K562 (cell line): ENCODE measurements around the gene SLC25A18. TPM values are rescaled to one million over a fixed set of nuclear protein-coding genes. Genes with fewer than 3 reads are reported as not detected.
A peak's percentile ranks its signal among the peaks of the same experiment; 100 is the strongest.

Source experiments
- BRF2 ChIP-seq: IDR thresholded peaks from 3 replicates; pipeline ENCODE4 v1.6.1; 2011; ENCODE audit warnings: borderline replicate concordance, mild to moderate bottlenecking; ENCODE audit not compliant: insufficient read length, insufficient read depth
- CGGBP1 ChIP-seq: fragments of 250-450 bp; sonication (Bioruptor Pico); IDR thresholded peaks from 2 replicates; pipeline ENCODE4 v1.9.0; 2021; ENCODE audit warnings: mild to moderate bottlenecking
- DACH1 ChIP-seq: fragments of 450-650 bp; IDR thresholded peaks from 2 replicates; pipeline ENCODE4 v1.6.1; 2018; ENCODE audit not compliant: partially characterized antibody
- ELF4 ChIP-seq: fragments of 450-650 bp; formaldehyde crosslinking; IDR thresholded peaks from 2 replicates; pipeline ENCODE4 v1.4.0; 2022; ENCODE audit warnings: missing genetic modification characterization
- FOXK2 ChIP-seq, 2 experiments: fragments of 450-650 bp; IDR thresholded peaks in 1 of 2; conservative IDR thresholded peaks in 1 of 2; 2 replicates each; pipeline ENCODE4 v1.6.1; 2016; ENCODE audit warnings: low read depth in 2 of 2, mild to moderate bottlenecking in 1 of 2
- ILF3 ChIP-seq: fragments of 450-650 bp; IDR thresholded peaks from 2 replicates; pipeline ENCODE4 v1.6.1; 2018; ENCODE audit warnings: antibody characterized with exemption, mild to moderate bottlenecking, moderate library complexity, borderline replicate concordance
- KDM2B ChIP-seq: fragments of 250-450 bp; sonication (Bioruptor Pico); IDR thresholded peaks from 2 replicates; pipeline ENCODE4 v1.8.0; 2021; ENCODE audit warnings: mild to moderate bottlenecking, moderate library complexity
- KDM5B ChIP-seq: fragments of 200-600 bp; sonication (generic); IDR thresholded peaks from 2 replicates; pipeline ENCODE4 v1.6.1; 2012; ENCODE audit warnings: low read depth, mild to moderate bottlenecking, moderate library complexity, low read length, control low read depth, inconsistent platforms; ENCODE audit not compliant: insufficient replicate concordance
- MLLT1 ChIP-seq, 2 experiments: fragments of 450-650 bp; IDR thresholded peaks; 2 replicates each; pipeline ENCODE4 v1.6.1; 2016
- PHF20 ChIP-seq: fragments of 450-650 bp; IDR thresholded peaks from 2 replicates; pipeline ENCODE4 v1.6.1; 2018; ENCODE audit not compliant: partially characterized antibody
- PREB ChIP-seq: sonication (generic); formaldehyde crosslinking; IDR thresholded peaks from 2 replicates; pipeline ENCODE4 v1.8.1; 2023; ENCODE audit warnings: mild to moderate bottlenecking, missing genetic modification reagents
- RBM25 ChIP-seq: fragments of 200-400 bp; formaldehyde crosslinking; IDR thresholded peaks from 2 replicates; pipeline ENCODE4 v1.6.1; 2018; ENCODE audit warnings: low read length, low read depth, moderate library complexity; ENCODE audit not compliant: severe bottlenecking
- RUNX1 ChIP-seq: sonication (generic); IDR thresholded peaks from 2 replicates; pipeline ENCODE4 v1.6.1; 2016; ENCODE audit warnings: antibody characterized with exemption, low read depth
- SAFB ChIP-seq: fragments of 200-400 bp; formaldehyde crosslinking; IDR thresholded peaks from 2 replicates; pipeline ENCODE4 v1.6.1; 2017; ENCODE audit warnings: low read depth, low read length, borderline replicate concordance
- SREBF1 ChIP-seq: fragments of 150-350 bp; IDR thresholded peaks from 2 replicates; pipeline ENCODE4 v1.6.1; 2014; ENCODE audit warnings: antibody characterized with exemption, low read depth, low read length, borderline replicate concordance
- SRSF1 ChIP-seq: fragments of 200-400 bp; formaldehyde crosslinking; IDR thresholded peaks from 2 replicates; pipeline ENCODE4 v1.6.1; 2017; ENCODE audit warnings: mild to moderate bottlenecking, low read depth, low read length, moderate library complexity
- SRSF3 ChIP-seq: fragments of 200-400 bp; formaldehyde crosslinking; IDR thresholded peaks from 2 replicates; pipeline ENCODE4 v1.6.1; 2016; ENCODE audit warnings: mild to moderate bottlenecking, low read length, moderate library complexity; ENCODE audit not compliant: insufficient read depth
- TCF7 ChIP-seq: sonication (generic); IDR thresholded peaks from 2 replicates; pipeline ENCODE4 v1.6.1; 2016; ENCODE audit warnings: antibody characterized with exemption, borderline replicate concordance
- ZNF165 ChIP-seq: fragments of 250-450 bp; sonication (Bioruptor Pico); IDR thresholded peaks from 2 replicates; pipeline ENCODE4 v1.4.0; 2020; ENCODE audit warnings: borderline replicate concordance
- ZNF3 ChIP-seq: fragments of 250-450 bp; sonication (Bioruptor Pico); IDR thresholded peaks from 2 replicates; pipeline ENCODE4 v1.5.0; 2021; ENCODE audit warnings: mild to moderate bottlenecking, moderate library complexity
- ZNF384 ChIP-seq: IDR thresholded peaks from 2 replicates; pipeline ENCODE4 v1.6.1; 2012; ENCODE audit warnings: low read depth, low read length, improper control_type of control experiment
- ZZZ3 ChIP-seq: fragments of 450-650 bp; IDR thresholded peaks from 2 replicates; pipeline ENCODE4 v1.6.1; 2016; ENCODE audit warnings: antibody characterized with exemption, mild to moderate bottlenecking, moderate library complexity
- polyA plus RNA-seq, 8 experiments: library from polyadenylated mRNA; depleted of rRNA in 4 of 8; stranded (reverse) in 5 of 8; unstranded in 3 of 8; fragments of >200 nt; fragmentation: Nextera tagmentation in 2 of 8; fragmentation: Illumina TruSeq in 1 of 8; extraction: Ambion mirVana in 2 of 8; extraction: Trizol in 1 of 8; gene quantifications; 2 replicates each; pipeline versions ENCODE4 v1.2.1 to v1.2.3, GENCODE V29; 2011 to 2014; ENCODE audit warnings: inconsistent platforms in 1 of 8, missing spikeins in 1 of 8
- total RNA-seq, 7 experiments: library from RNA; depleted of rRNA in 6 of 7; stranded (reverse); fragments of >200 nt in 6 of 7; fragmentation: Illumina TruSeq in 2 of 7; extraction: Trizol in 2 of 7; gene quantifications; 2 replicates each; pipeline versions ENCODE4 v1.2.1 to v1.2.3, GENCODE V29; 2011 to 2021; ENCODE audit warnings: low replicate concordance in 1 of 7

Gene SLC25A18
- total and polyA plus RNA-seq, 9 of the 15 experiments (the other 6 are each of a cell fraction or from before 2014, with no cell fraction given) = 0.04 TPM; not detected in 8

- TF ChIP-seq PREB = no peak
- TF ChIP-seq KDM5B = no peak
- no peak for TF ChIP-seq BRF2
- TF ChIP-seq ZNF165 (CRISPR knock-in tag) = 0 out of 2 replicates have a peak, but pooled peaks have one; percentile 72
- TF ChIP-seq SREBF1 = no peak
- no peak for TF ChIP-seq SRSF1
- no peak for TF ChIP-seq TCF7
- TF ChIP-seq SRSF3 = no peak
- 0 out of 4 replicates have a peak, but pooled peaks of 1 of the 2 experiments have one; percentile 28 for TF ChIP-seq FOXK2 (conservative IDR thresholded peaks at IDR 0.05 in 1 of 2, IDR thresholded peaks at IDR 0.05 in 1 of 2; ENCODE audit: low read depth in 2 of 2)
- TF ChIP-seq SAFB = no peak
- TF ChIP-seq ZNF384 = no peak
- no peak for TF ChIP-seq ILF3
- peak in 1 of 2 experiments; percentile 64; a peak in 1 of 4 replicates for TF ChIP-seq MLLT1 (IDR thresholded peaks at IDR 0.05)
- TF ChIP-seq DACH1 = no peak
- no peak for TF ChIP-seq RBM25
- no peak for TF ChIP-seq ZZZ3
- TF ChIP-seq KDM2B = no peak
- TF ChIP-seq RUNX1 = no peak
- TF ChIP-seq PHF20 = no peak
- no peak for TF ChIP-seq ZNF3 (CRISPR knock-in tag)
- TF ChIP-seq CGGBP1 = no peak
- 0 out of 2 replicates have a peak, but pooled peaks have one; percentile 55 for TF ChIP-seq ELF4 (CRISPR knock-in tag)
These were observed 66.3 kb downstream of the SLC25A18 start (continued) for GRCh38 chr22:17629641-17630040.
